PC-3 (cell line): ENCODE measurements around the gene ENTHD1. TPM values are rescaled to one million over a fixed set of nuclear protein-coding genes. Genes with fewer than 3 reads are reported as not detected.

ENCODE experiments used
- ATAC-seq: fragments of 200-7000 bp; cut with Tn5 transposase; 2 replicates; pipeline ENCODE4 v1.9.1; 2020; ENCODE audit warnings: mild to moderate bottlenecking, moderate library complexity
- BruUV-seq: library from RNA; stranded (reverse); fragments of 400-500 nt; replicated peaks from 2 replicates; lab custom pipeline; 2021; lab: Mats Ljungman, UMichigan
- CTCF ChIA-PET: fragments of 300-600 bp; sonication (Branson Sonifier 250); formaldehyde crosslinking; loops from one replicate; lab custom pipeline; 2022; ENCODE audit warnings: antibody characterized with exemption; lab: Charles Lee
- POLR2A ChIA-PET: fragments of 300-600 bp; sonication (Branson Sonifier 250); formaldehyde crosslinking; loops from one replicate; lab custom pipeline; 2022; ENCODE audit warnings: antibody characterized with exemption; ENCODE audit not compliant: unreplicated experiment; lab: Charles Lee
- DNase-seq: peaks from one replicate; pipeline ENCODE4 v3.0.0-alpha.2; 2015
- H2AFZ ChIP-seq: fragments of 300-600 bp; sonication (generic); 2 replicates; pipeline ENCODE4 v1.6.0; 2016; ENCODE audit warnings: antibody characterized with exemption, low read length
- H3F3A ChIP-seq: fragments of 300-600 bp; sonication (generic); one replicate; pipeline ENCODE4 v1.6.0; 2017; ENCODE audit warnings: antibody characterized with exemption, low read length, control low read depth, mild to moderate bottlenecking; ENCODE audit not compliant: unreplicated experiment
- H3K27ac ChIP-seq: fragments of 300-600 bp; sonication (generic); 2 replicates; pipeline ENCODE4 v1.5.1; 2016; ENCODE audit warnings: mild to moderate bottlenecking, low read length
- H3K27me3 ChIP-seq: fragments of 300-600 bp; sonication (generic); 2 replicates; pipeline ENCODE4 v1.6.1; 2016; ENCODE audit warnings: low read length, mixed read lengths
- H3K36me3 ChIP-seq: fragments of 300-600 bp; sonication (generic); 2 replicates; pipeline ENCODE4 v1.6.1; 2016; ENCODE audit warnings: low read depth, mixed run types, low read length, mixed read lengths
- H3K4me1 ChIP-seq: fragments of 300-600 bp; sonication (generic); 2 replicates; pipeline ENCODE4 v1.5.1; 2016; ENCODE audit warnings: low read length; ENCODE audit not compliant: insufficient read depth
- H3K4me2 ChIP-seq: fragments of 300-600 bp; sonication (generic); 2 replicates; pipeline ENCODE4 v1.6.0; 2016; ENCODE audit warnings: low read length
- H3K4me3 ChIP-seq: fragments of 300-600 bp; sonication (generic); 2 replicates; pipeline ENCODE4 v1.5.1; 2016; ENCODE audit warnings: mild to moderate bottlenecking, low read length, mixed read lengths
- H3K79me2 ChIP-seq: fragments of 300-600 bp; sonication (generic); 2 replicates; pipeline ENCODE4 v1.6.1; 2017; ENCODE audit warnings: low read length, mixed read lengths
- H3K9ac ChIP-seq: fragments of 300-600 bp; sonication (generic); 2 replicates; pipeline ENCODE4 v1.6.0; 2016; ENCODE audit warnings: mild to moderate bottlenecking, low read length
- H3K9me2 ChIP-seq: fragments of 300-600 bp; sonication (generic); replicated peaks from 2 replicates; pipeline ENCODE4 v1.6.1; 2016; ENCODE audit warnings: mixed run types, low read length, mixed read lengths
- H3K9me3 ChIP-seq: fragments of 300-600 bp; sonication (generic); 2 replicates; pipeline ENCODE4 v1.6.1; 2016; ENCODE audit warnings: low read length, mixed read lengths
- H4K20me1 ChIP-seq: fragments of 300-600 bp; sonication (generic); 2 replicates; pipeline ENCODE4 v1.6.1; 2016; ENCODE audit warnings: low read length, mixed read lengths
- EZH2 ChIP-seq: fragments of 300-600 bp; sonication (generic); IDR thresholded peaks from one replicate; pipeline ENCODE4 v1.6.1; 2017; ENCODE audit warnings: antibody characterized with exemption, mild to moderate bottlenecking, low read length; ENCODE audit not compliant: unreplicated experiment
- EZH2phosphoT487 ChIP-seq: fragments of 300-600 bp; sonication (generic); IDR thresholded peaks from 2 replicates; pipeline ENCODE4 v1.6.1; 2018; ENCODE audit warnings: mild to moderate bottlenecking, antibody characterized with exemption, low read length, borderline replicate concordance
- intact Hi-C: fragments of 100-400 bp; cut with micrococcal nuclease; formaldehyde crosslinking; loops from 2 replicates; pipeline ENCODE4 v1.9.0; 2023
- total RNA-seq: library from RNA; depleted of rRNA; stranded (reverse); fragments of >200 nt; gene quantifications from 2 replicates; pipeline ENCODE4 v1.2.3, GENCODE V29; 2014
- TF ChIP-seq, protein P1 (sequence below): fragments of 300-600 bp; sonication (generic); conservative IDR thresholded peaks from 2 replicates; pipeline ENCODE4 v1.5.1; 2017; ENCODE audit warnings: antibody characterized with exemption, low read depth, mild to moderate bottlenecking, low read length

ENTHD1 gene
- total RNA-seq, 1 experiment from 2014 or later = not detected

- Histone ChIP-seq H3K4me3 (no peak overlapping the region), H3K9me2 (no peaks in the 10 kb centered on the region), H2AFZ (no peak overlapping the region), H3K9ac (no peak overlapping the region), H3F3A (no peaks in the 10 kb centered on the region), H3K27me3 (peaks cover 55% of the 10 kb centered on the region), H3K4me2 (no peak overlapping the region), H3K36me3 (no peaks in the 10 kb centered on the region), H3K27ac (no peak overlapping the region), H3K79me2 (no peaks in the 10 kb centered on the region), H3K4me1 (no peaks in the 10 kb centered on the region), H3K9me3 (no peaks in the 10 kb centered on the region), H4K20me1 (no peaks in the 10 kb centered on the region)
- no peak for DNase-seq
- no peak for ATAC-seq
- TF ChIP-seq EZH2phosphoT487 = no peak
- TF ChIP-seq, protein P1, sequence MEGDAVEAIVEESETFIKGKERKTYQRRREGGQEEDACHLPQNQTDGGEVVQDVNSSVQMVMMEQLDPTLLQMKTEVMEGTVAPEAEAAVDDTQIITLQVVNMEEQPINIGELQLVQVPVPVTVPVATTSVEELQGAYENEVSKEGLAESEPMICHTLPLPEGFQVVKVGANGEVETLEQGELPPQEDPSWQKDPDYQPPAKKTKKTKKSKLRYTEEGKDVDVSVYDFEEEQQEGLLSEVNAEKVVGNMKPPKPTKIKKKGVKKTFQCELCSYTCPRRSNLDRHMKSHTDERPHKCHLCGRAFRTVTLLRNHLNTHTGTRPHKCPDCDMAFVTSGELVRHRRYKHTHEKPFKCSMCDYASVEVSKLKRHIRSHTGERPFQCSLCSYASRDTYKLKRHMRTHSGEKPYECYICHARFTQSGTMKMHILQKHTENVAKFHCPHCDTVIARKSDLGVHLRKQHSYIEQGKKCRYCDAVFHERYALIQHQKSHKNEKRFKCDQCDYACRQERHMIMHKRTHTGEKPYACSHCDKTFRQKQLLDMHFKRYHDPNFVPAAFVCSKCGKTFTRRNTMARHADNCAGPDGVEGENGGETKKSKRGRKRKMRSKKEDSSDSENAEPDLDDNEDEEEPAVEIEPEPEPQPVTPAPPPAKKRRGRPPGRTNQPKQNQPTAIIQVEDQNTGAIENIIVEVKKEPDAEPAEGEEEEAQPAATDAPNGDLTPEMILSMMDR = no peak
- TF ChIP-seq EZH2 = no peak
- CTCF ChIA-PET = no interaction called here
- intact Hi-C loops = no loop called here
- no TSS peak for BruUV-seq
- POLR2A ChIA-PET = no interaction called here
Measured at GRCh38 chr22:39750759-39751158, 142.8 kb downstream of the ENTHD1 start.

- H3K4me2 ChIP-seq = no peak overlapping the region
- H3K36me3 ChIP-seq = no peaks in the 10 kb centered on the region
- ChIA-PET POLR2A (no interaction called here), CTCF (no interaction called here)
- no TSS peak for BruUV-seq
- H3K27ac ChIP-seq = no peak overlapping the region
- DNase-seq (peak; percentile 48), ATAC-seq (peak; percentile 31; the same call in 1 of the 2 replicates)
- intact Hi-C loops = no loop called here
- no peak overlapping the region for H2AFZ ChIP-seq
- TF ChIP-seq EZH2 (no peak), EZH2phosphoT487 (no peak)
- TF ChIP-seq, protein P1 = no peak
- no peaks in the 10 kb centered on the region for H3K9me2 ChIP-seq
- no peaks in the 10 kb centered on the region for H3F3A ChIP-seq
- H3K4me3 ChIP-seq = no peak overlapping the region
- H3K79me2 ChIP-seq = no peaks in the 10 kb centered on the region
- H3K9me3 ChIP-seq = no peaks in the 10 kb centered on the region
- H3K9ac ChIP-seq = no peak overlapping the region
- no peaks in the 10 kb centered on the region for H4K20me1 ChIP-seq
- H3K27me3 ChIP-seq = peaks cover 53% of the 10 kb centered on the region
- H3K4me1 ChIP-seq = no peaks in the 10 kb centered on the region
Measured at GRCh38 chr22:39748877-39749276, 144.7 kb downstream of the ENTHD1 start.

- peaks cover 54% of the 10 kb centered on the region for H3K27me3 ChIP-seq
- TF ChIP-seq EZH2phosphoT487 = no peak
- DNase-seq = no peak
- no peaks in the 10 kb centered on the region for H4K20me1 ChIP-seq
- H3F3A ChIP-seq = no peaks in the 10 kb centered on the region
- H3K4me2 ChIP-seq = no peak overlapping the region
- no peak overlapping the region for H3K9ac ChIP-seq
- BruUV-seq = no TSS peak
- no peak overlapping the region for H3K27ac ChIP-seq
- no peaks in the 10 kb centered on the region for H3K9me2 ChIP-seq
- ChIA-PET CTCF (no interaction called here), POLR2A (no interaction called here)
- H3K9me3 ChIP-seq = no peaks in the 10 kb centered on the region
- no peaks in the 10 kb centered on the region for H3K36me3 ChIP-seq
- H3K79me2 ChIP-seq = no peaks in the 10 kb centered on the region
- intact Hi-C loops = no loop called here
- H3K4me1 ChIP-seq = no peaks in the 10 kb centered on the region
- H3K4me3 ChIP-seq = no peak overlapping the region
- H2AFZ ChIP-seq = no peak overlapping the region
- ATAC-seq = no peak
Measured at GRCh38 chr22:39746600-39747262, 146.8 kb downstream of the ENTHD1 start.
